Lower leg skin (tissue), 4 donors: ENCODE results near the gene FATE1. TPM values are rescaled to one million over a fixed set of nuclear protein-coding genes. Genes with fewer than 3 reads are reported as not detected.

Experiments
- DNase-seq, 2 donors: peaks; one replicate each; pipeline ENCODE4 v3.0.0-alpha.2; 2019; ENCODE audit warnings: low spot score in 2 of 2
- H3K4me3 ChIP-seq: fragments of 200-600 bp; sonication (generic); 2 replicates; pipeline ENCODE4 v1.5.1; 2017; ENCODE audit warnings: mild to moderate bottlenecking, low read depth; ENCODE audit not compliant: poor library complexity, severe bottlenecking
- CTCF ChIP-seq, 3 donors: fragments of 450-650 bp; IDR thresholded peaks; one replicate each; pipeline ENCODE4 v1.5.1; 2016; ENCODE audit warnings: antibody characterized with exemption in 3 of 3, mild to moderate bottlenecking in 3 of 3, moderate library complexity in 2 of 3
- POLR2A ChIP-seq, 2 donors: fragments of 450-650 bp; IDR thresholded peaks; one replicate each; pipeline ENCODE4 v1.6.1; 2016 to 2017; ENCODE audit warnings: antibody characterized with exemption in 2 of 2, mild to moderate bottlenecking in 1 of 2, moderate library complexity in 1 of 2
- WGBS, 2 donors: methylation state at CpG; one replicate each; pipeline ENCODE4 v1.1.5; 2018; 5-methylcytosine and 5-hydroxymethylcytosine counted together
- intact Hi-C: fragments of 100-400 bp; cut with DNase I; formaldehyde crosslinking; loops from one replicate; pipeline ENCODE4 v1.15.0; 2023; ENCODE audit warnings: low total_unique reads
- total RNA-seq, 4 donors: library from RNA; depleted of rRNA; stranded (reverse); fragments of >200 nt; gene quantifications; one replicate each; pipeline ENCODE4 v1.1.0, GENCODE V29; 2016

Gene FATE1
- total RNA-seq, 4 donors from 2014 or later, result 0.80 TPM; not detected in 3

- DNase-seq, result peak in 1 of 2 donors; percentile 25
- TF ChIP-seq POLR2A (IDR thresholded peaks at IDR 0.05) (no peak), CTCF (IDR thresholded peaks at IDR 0.05) (no peak)
- H3K4me3 ChIP-seq, result no peak overlapping the region
- 25% methylated on average over 1 of the region's 1 CpG; no CpG with 5 or more reads in 1 of the 2 donors for WGBS, 2 donors
- intact Hi-C loops, result no loop called here
These were observed 9.4 kb downstream of the FATE1 start for GRCh38 chrX:151725338-151725614.

GRCh38 chrX:151726751-151727150, 10.9 kb downstream of the FATE1 start:
- 71% methylated on average over 5 of the region's 5 CpGs; no CpG with 5 or more reads in 1 of the 2 donors for WGBS, 2 donors
- no peak for TF ChIP-seq CTCF (IDR thresholded peaks at IDR 0.05)
- TF ChIP-seq POLR2A (IDR thresholded peaks at IDR 0.05), result no peak

GRCh38 chrX:151727346-151727745, 11.5 kb downstream of the FATE1 start:
- intact Hi-C loops, result no loop called here
- 76 to 92% methylated on average over 2 to 4 of the region's 4 CpGs for WGBS, 2 donors
- peak in 1 of 2 donors; percentile 77 for DNase-seq
- TF ChIP-seq POLR2A (IDR thresholded peaks at IDR 0.05) (no peak), CTCF (IDR thresholded peaks at IDR 0.05) (no peak)
- H3K4me3 ChIP-seq, result no peak overlapping the region

More at GRCh38 chrX:151726751-151727150, 10.9 kb downstream of the FATE1 start:
- H3K4me3 ChIP-seq, result no peak overlapping the region
- intact Hi-C loops, result no loop called here
- peak in 1 of 2 donors; percentile 80 for DNase-seq

- peak in 1 of 2 donors; percentile 67 for DNase-seq
- 70 to 87% methylated on average over 4 of the region's 4 CpGs for WGBS, 2 donors
- intact Hi-C loops, result no loop called here
- no peak overlapping the region for H3K4me3 ChIP-seq
- no peak for TF ChIP-seq POLR2A (IDR thresholded peaks at IDR 0.05)
- TF ChIP-seq CTCF (IDR thresholded peaks at IDR 0.05), result no peak
These were observed 13.4 kb downstream of the FATE1 start for GRCh38 chrX:151729056-151729725.

GRCh38 chrX:151734446-151734845, 18.6 kb downstream of the FATE1 start, which contains the start of gene CNGA2:
CNGA2 (plus strand) TSS chrX:151734746; CDS start chrX:151738484, 3,738 bp downstream.
- TF ChIP-seq POLR2A (IDR thresholded peaks at IDR 0.05) (no peak), CTCF (IDR thresholded peaks at IDR 0.05) (no peak)
- intact Hi-C loops, result no loop called here
- WGBS, 2 donors, result 61 to 86% methylated on average over 4 of the region's 4 CpGs

GRCh38 chrX:151735219-151735618, 19.4 kb downstream of the FATE1 start:
- no peak overlapping the region for H3K4me3 ChIP-seq
- WGBS, 2 donors, result 64 to 84% methylated on average over 2 of the region's 2 CpGs
- no peak for TF ChIP-seq CTCF (IDR thresholded peaks at IDR 0.05)
- no peak for TF ChIP-seq POLR2A (IDR thresholded peaks at IDR 0.05)
- intact Hi-C loops, result no loop called here
- peak in 1 of 2 donors; percentile 53 for DNase-seq

More at GRCh38 chrX:151734446-151734845, 18.6 kb downstream of the FATE1 start, which contains the start of gene CNGA2:
- H3K4me3 ChIP-seq, result no peak within 1 kb of the TSS
- DNase-seq, result no peak
